Mesothelial cell of epicardium (in vitro differentiated cells): ENCODE data around the gene WIPF2. TPM values are rescaled to one million over a fixed set of nuclear protein-coding genes. Genes with fewer than 3 reads are reported as not detected.

Source experiments
- DNase-seq, 2 experiments: peaks; one replicate each; pipeline ENCODE4 v3.0.0; 2021; ENCODE audit warnings: low spot score in 2 of 2; ENCODE audit not compliant: unreplicated experiment in 2 of 2
- H3K27ac Mint-ChIP-seq: 2 replicates; pipeline ENCODE4 v1.8.0; 2021; ENCODE audit warnings: mixed read lengths
- H3K27me3 Mint-ChIP-seq: 2 replicates; pipeline ENCODE4 v1.8.0; 2021; ENCODE audit warnings: low read depth, mixed read lengths
- H3K36me3 Mint-ChIP-seq: 2 replicates; pipeline ENCODE4 v1.8.0; 2021; ENCODE audit warnings: mixed read lengths
- H3K4me1 Mint-ChIP-seq: 2 replicates; pipeline ENCODE4 v1.8.0; 2021; ENCODE audit warnings: mixed read lengths
- H3K4me3 Mint-ChIP-seq: 2 replicates; pipeline ENCODE4 v1.8.0; 2021; ENCODE audit warnings: mild to moderate bottlenecking, moderate library complexity, mixed read lengths
- H3K9me3 Mint-ChIP-seq: 2 replicates; pipeline ENCODE4 v1.8.0; 2021; ENCODE audit warnings: mixed read lengths
- total RNA-seq: library from RNA; stranded (reverse); gene quantifications from 3 replicates; pipeline ENCODE4 v1.2.1, GENCODE V29; 2021
- TF ChIP-seq, protein P1 (sequence below): fragments of 200-600 bp; sonication (generic); IDR thresholded peaks from one replicate; pipeline ENCODE4 v1.5.0; 2021; ENCODE audit warnings: antibody characterized with exemption; ENCODE audit not compliant: unreplicated experiment

The WIPF2 gene
- total RNA-seq, 1 donor from 2014 or later = 27.0 TPM

DNA sequence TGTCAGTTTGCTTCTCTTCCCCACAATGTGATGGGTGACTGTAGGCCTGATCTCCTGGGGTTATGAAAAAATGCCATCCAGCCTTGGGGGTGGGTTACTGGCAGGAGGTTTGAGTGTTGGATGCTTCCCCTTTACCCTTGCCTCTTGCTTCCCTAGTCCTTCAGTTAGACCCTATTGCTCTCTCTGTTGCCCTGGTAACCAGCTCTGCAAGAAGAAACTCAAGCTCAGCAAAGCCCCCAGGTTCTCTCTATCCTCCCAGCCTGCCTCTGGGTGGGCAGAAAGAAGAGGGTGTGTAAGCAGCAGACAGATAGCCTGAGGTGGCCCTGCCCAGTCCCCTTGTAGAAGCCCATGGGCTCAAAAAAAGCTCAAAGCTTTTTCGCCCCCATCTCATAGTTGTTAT lies 44.6 kb upstream of the WIPF2 start:
- Mint-ChIP-seq H3K27me3 (no peaks in the 10 kb centered on the region), H3K4me3 (no peak overlapping the region), H3K27ac (no peak overlapping the region), H3K9me3 (no peaks in the 10 kb centered on the region), H3K36me3 (peaks cover 28% of the 10 kb centered on the region), H3K4me1 (peaks cover 12% of the 10 kb centered on the region)
- TF ChIP-seq, protein P1, sequence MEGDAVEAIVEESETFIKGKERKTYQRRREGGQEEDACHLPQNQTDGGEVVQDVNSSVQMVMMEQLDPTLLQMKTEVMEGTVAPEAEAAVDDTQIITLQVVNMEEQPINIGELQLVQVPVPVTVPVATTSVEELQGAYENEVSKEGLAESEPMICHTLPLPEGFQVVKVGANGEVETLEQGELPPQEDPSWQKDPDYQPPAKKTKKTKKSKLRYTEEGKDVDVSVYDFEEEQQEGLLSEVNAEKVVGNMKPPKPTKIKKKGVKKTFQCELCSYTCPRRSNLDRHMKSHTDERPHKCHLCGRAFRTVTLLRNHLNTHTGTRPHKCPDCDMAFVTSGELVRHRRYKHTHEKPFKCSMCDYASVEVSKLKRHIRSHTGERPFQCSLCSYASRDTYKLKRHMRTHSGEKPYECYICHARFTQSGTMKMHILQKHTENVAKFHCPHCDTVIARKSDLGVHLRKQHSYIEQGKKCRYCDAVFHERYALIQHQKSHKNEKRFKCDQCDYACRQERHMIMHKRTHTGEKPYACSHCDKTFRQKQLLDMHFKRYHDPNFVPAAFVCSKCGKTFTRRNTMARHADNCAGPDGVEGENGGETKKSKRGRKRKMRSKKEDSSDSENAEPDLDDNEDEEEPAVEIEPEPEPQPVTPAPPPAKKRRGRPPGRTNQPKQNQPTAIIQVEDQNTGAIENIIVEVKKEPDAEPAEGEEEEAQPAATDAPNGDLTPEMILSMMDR = no peak
- no peak for DNase-seq

DNA sequence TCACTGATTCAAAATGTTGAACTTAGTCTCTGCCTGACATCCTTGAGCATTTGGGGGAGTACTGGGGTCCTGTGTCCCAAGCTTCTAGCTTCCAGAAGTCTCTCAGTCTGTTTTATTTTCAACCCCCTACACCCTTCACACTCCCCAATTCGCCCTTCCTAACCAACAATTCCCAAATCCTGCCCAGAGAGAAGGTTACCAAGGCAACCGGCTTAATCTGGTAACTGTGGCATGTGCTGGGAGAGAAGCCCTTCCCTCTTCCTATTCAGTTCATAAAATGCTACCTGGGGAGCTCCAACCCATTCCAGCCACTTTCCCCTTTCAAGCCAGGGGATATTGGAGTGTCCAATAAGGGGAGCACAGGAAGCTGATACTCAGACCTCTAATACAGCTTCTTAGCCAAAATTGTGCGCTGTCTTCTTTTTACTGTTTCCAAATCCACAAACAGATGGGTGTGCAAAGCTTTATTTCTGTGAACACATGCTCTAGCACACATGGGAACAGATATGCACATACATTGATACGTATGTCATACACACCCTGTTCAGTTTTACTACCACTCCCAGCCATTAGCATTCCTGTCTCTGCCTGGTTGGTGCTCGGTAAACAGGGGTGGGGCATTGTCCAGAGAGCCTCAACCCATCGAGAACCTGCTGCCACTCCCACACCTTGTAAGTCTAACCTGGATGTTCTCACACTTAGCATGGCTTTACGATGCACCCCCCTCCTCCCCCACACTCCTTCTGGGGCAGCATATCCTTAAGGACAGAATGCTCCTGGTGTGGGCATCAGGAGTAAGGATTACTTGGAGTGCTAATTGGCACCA lies 43.0 kb upstream of the WIPF2 start:
- Mint-ChIP-seq H3K4me3 (peak overlapping the region; percentile 52), H3K27ac (no peak overlapping the region), H3K9me3 (no peaks in the 10 kb centered on the region), H3K27me3 (no peaks in the 10 kb centered on the region), H3K4me1 (peaks cover 15% of the 10 kb centered on the region), H3K36me3 (peaks cover 23% of the 10 kb centered on the region)
- no peak for DNase-seq
- TF ChIP-seq, protein P1 = no peak

DNA sequence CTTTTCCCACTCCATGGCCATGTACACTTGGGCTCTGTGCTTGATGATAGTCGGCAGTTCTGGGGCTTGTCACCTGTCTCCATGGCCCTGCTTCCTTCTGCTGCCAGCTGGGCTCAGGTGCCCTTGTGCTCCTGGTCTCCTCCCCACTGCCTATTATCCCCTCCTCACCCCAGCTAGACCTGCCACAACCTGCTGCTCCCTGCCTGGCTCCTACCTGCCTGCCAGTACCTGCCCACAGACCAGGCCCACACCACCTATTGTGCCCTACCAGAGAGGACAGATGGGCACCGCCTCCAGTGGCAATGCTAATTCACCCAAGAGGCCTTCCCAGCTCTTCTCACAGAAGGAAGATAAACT lies 42.4 kb upstream of the WIPF2 start:
- Mint-ChIP-seq H3K4me3 (peak overlapping the region; percentile 52), H3K27ac (no peak overlapping the region), H3K27me3 (no peaks in the 10 kb centered on the region), H3K9me3 (no peaks in the 10 kb centered on the region), H3K36me3 (peaks cover 19% of the 10 kb centered on the region), H3K4me1 (peaks cover 15% of the 10 kb centered on the region)
- TF ChIP-seq, protein P1 = no peak
- DNase-seq = no peak

DNA sequence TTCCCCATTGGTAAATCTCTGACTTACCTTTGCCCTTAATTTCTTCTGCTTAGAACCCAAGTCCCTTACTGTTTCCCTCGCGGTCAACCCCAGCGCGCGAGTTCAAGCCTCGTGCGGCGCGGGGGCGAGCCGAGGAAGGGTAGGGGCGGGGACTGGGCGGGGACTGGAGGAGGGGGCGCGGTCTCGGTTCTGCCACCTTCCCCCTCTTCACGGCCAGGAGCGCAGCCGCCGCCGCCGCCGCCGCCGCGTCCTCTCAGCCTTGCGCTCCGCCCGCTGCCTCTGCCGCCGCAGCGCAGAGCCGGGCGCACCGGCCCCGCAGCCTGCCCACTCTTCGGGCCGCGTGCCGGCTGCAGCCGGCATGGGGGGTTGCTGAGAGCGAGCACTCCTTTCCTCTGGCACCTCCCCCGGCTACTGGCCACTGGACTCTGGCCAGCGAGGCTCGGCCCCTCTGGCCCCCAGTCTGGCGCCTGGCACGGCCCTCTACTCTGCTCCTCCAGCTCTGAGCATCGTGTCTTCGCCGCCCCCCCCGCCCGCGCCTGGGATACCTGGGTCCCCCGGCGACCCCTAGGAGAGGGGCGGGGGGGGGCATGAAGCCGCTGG lies 41.7 kb upstream of the WIPF2 start, which contains the start of gene RAPGEFL1:
RAPGEFL1 (plus strand) TSS at position 196 of the 600 bp plus-strand sequence; CDS start at position 588, 392 bp downstream.
- TF ChIP-seq, protein P1 = no peak
- no peaks in the 10 kb centered on the region for H3K27me3 Mint-ChIP-seq
- no peak within 1 kb of the TSS for H3K27ac Mint-ChIP-seq

DNA sequence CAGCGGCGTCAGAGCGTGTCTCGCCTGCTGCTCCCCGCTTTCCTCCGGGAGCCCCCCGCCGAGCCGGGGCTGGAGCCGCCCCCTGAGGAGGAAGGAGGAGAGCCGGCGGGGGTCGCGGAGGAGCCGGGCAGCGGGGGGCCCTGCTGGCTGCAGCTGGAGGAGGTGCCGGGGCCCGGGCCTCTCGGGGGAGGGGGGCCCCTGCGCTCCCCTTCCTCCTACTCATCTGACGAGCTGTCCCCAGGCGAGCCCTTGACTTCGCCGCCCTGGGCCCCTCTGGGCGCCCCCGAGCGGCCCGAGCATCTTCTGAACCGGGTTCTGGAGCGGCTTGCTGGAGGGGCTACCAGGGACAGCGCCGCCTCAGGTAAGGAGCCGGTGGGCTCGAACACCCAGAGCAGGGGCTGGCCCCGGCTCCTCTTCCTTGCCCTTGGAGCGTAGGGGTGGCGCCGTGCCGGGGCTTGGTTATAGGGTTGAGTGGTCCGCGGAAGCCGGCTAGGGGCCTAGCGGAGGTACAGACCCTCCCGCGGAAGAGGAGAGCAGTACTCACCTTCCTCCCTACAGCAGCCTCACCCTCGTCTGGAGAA lies 41.0 kb upstream of the WIPF2 start:
- TF ChIP-seq, protein P1 = no peak
- H3K4me3 Mint-ChIP-seq = peak overlapping the region; percentile 58
- H3K27ac Mint-ChIP-seq = no peak overlapping the region
- H3K4me1 Mint-ChIP-seq = peaks cover 15% of the 10 kb centered on the region
- peak in 1 of 2 experiments; percentile 50 for DNase-seq
- H3K27me3 Mint-ChIP-seq = no peaks in the 10 kb centered on the region
- H3K36me3 Mint-ChIP-seq = peaks cover 16% of the 10 kb centered on the region
- H3K9me3 Mint-ChIP-seq = no peaks in the 10 kb centered on the region

More for the DNA sequence above, 41.7 kb upstream of the WIPF2 start, which contains the start of gene RAPGEFL1:
- Mint-ChIP-seq H3K36me3 (peaks cover 19% of the 10 kb centered on the region), H3K4me1 (peaks cover 15% of the 10 kb centered on the region), H3K4me3 (peak within 1 kb of the TSS; percentile 58), H3K9me3 (no peaks in the 10 kb centered on the region)
- peak; percentile 70 to 74 for DNase-seq
